Measurements from ENCODE around the gene ARPP21.

Gene ARPP21

DNA sequence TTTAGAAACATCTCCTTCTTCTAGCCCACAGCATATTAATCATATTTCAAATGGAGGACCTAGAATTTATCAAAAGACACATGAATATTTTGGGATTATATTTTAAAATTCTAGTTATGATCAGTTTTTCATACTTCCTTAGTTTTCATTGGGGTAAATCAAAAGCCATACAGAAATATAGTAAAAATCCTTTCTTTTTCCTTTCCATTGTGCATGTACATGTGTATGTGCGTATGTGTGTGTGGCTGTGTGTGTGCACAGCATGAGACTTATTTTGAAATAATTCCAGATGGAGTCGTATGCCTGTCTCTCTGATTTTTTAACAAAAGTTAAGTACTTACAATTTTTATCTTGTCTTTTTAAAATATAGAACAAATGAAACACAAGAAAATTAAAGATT is 94.5 kb downstream of the ARPP21 start:
- Histone ChIP-seq H3K79me2 (ENCODE audit: insufficient read depth, low read depth) (no peaks in the 10 kb centered on the region), H2AFZ (ENCODE audit: low read depth) (no peak overlapping the region), H3K4me3 (IDR thresholded peaks at IDR 0.05; ENCODE audit: insufficient read depth, low read depth, low read length) (no peak overlapping the region), H4K20me1 (ENCODE audit: insufficient read depth) (no peaks in the 10 kb centered on the region), H3K27me3 (ENCODE audit: insufficient read depth, low read depth) (no peaks in the 10 kb centered on the region), H3K36me3 (ENCODE audit: insufficient read depth) (no peaks in the 10 kb centered on the region), H3K27ac (no peak overlapping the region), H3K4me1 (ENCODE audit: low read depth, poor library complexity, severe bottlenecking) (no peaks in the 10 kb centered on the region), H3K9ac (no peak overlapping the region), H3K4me2 (no peak overlapping the region)
- TF ChIP-seq, protein P1, sequence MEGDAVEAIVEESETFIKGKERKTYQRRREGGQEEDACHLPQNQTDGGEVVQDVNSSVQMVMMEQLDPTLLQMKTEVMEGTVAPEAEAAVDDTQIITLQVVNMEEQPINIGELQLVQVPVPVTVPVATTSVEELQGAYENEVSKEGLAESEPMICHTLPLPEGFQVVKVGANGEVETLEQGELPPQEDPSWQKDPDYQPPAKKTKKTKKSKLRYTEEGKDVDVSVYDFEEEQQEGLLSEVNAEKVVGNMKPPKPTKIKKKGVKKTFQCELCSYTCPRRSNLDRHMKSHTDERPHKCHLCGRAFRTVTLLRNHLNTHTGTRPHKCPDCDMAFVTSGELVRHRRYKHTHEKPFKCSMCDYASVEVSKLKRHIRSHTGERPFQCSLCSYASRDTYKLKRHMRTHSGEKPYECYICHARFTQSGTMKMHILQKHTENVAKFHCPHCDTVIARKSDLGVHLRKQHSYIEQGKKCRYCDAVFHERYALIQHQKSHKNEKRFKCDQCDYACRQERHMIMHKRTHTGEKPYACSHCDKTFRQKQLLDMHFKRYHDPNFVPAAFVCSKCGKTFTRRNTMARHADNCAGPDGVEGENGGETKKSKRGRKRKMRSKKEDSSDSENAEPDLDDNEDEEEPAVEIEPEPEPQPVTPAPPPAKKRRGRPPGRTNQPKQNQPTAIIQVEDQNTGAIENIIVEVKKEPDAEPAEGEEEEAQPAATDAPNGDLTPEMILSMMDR (conservative IDR thresholded peaks at IDR 0.05; ENCODE audit: low read depth, low read length): no peak

DNA sequence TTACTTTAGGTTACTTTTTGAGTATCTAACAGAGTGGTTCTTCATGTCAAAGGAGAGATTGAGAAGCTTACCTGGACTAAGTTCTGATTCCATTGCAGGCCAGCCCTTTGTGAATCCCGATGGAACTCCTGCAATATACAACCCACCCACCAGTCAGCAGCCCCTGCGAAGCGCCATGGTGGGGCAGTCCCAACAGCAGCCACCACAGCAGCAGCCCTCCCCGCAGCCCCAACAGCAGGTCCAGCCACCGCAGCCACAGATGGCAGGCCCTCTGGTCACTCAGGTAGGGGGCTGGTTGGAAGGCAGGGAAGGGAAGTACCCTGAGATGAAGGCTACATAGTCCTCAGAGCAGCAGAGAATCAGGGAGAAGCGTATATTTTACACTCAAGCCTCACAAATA is 97.8 kb downstream of the ARPP21 start:
- no peak overlapping the region for H3K9ac ChIP-seq
- no peaks in the 10 kb centered on the region for H3K4me1 ChIP-seq (ENCODE audit: low read depth, poor library complexity, severe bottlenecking)
- H3K36me3 ChIP-seq (ENCODE audit: insufficient read depth): no peaks in the 10 kb centered on the region
- no peak overlapping the region for H3K27ac ChIP-seq
- H2AFZ ChIP-seq (ENCODE audit: low read depth): no peak overlapping the region
- H3K79me2 ChIP-seq (ENCODE audit: insufficient read depth, low read depth): no peaks in the 10 kb centered on the region
- H4K20me1 ChIP-seq (ENCODE audit: insufficient read depth): no peaks in the 10 kb centered on the region
- H3K4me3 ChIP-seq (IDR thresholded peaks at IDR 0.05; ENCODE audit: insufficient read depth, low read depth, low read length): no peak overlapping the region
- H3K4me2 ChIP-seq: no peak overlapping the region
- TF ChIP-seq, protein P1 (conservative IDR thresholded peaks at IDR 0.05; ENCODE audit: low read depth, low read length): no peak
- H3K27me3 ChIP-seq (ENCODE audit: insufficient read depth, low read depth): no peaks in the 10 kb centered on the region

DNA sequence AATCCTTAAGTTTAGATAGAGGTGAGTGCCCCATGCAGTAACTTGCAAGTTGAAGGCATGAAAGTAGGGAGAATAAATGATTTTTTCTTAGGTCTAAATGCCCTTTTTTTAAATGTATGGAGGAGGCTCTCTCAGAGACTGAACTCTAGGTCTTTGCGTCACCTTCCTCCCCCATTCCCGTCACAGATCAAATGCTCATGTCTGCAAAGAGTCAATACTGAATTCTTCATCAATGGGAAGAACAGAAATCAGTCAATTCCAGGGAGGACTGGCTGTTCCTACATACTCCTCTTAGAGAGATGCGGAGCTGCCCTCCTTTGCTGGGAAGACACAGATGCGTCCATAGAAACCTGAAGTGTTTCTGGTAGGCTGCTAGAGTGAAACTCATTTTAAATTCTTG is 98.2 kb downstream of the ARPP21 start:
- no peak overlapping the region for H3K4me3 ChIP-seq (IDR thresholded peaks at IDR 0.05; ENCODE audit: insufficient read depth, low read depth, low read length)
- no peak overlapping the region for H3K4me2 ChIP-seq
- no peaks in the 10 kb centered on the region for H3K79me2 ChIP-seq (ENCODE audit: insufficient read depth, low read depth)
- no peaks in the 10 kb centered on the region for H3K27me3 ChIP-seq (ENCODE audit: insufficient read depth, low read depth)
- TF ChIP-seq, protein P1 (conservative IDR thresholded peaks at IDR 0.05; ENCODE audit: low read depth, low read length): no peak
- no peak overlapping the region for H3K9ac ChIP-seq
- no peak overlapping the region for H3K27ac ChIP-seq
- H3K4me1 ChIP-seq (ENCODE audit: low read depth, poor library complexity, severe bottlenecking): no peaks in the 10 kb centered on the region
- H4K20me1 ChIP-seq (ENCODE audit: insufficient read depth): no peaks in the 10 kb centered on the region
- no peak overlapping the region for H2AFZ ChIP-seq (ENCODE audit: low read depth)
- H3K36me3 ChIP-seq (ENCODE audit: insufficient read depth): no peaks in the 10 kb centered on the region

DNA sequence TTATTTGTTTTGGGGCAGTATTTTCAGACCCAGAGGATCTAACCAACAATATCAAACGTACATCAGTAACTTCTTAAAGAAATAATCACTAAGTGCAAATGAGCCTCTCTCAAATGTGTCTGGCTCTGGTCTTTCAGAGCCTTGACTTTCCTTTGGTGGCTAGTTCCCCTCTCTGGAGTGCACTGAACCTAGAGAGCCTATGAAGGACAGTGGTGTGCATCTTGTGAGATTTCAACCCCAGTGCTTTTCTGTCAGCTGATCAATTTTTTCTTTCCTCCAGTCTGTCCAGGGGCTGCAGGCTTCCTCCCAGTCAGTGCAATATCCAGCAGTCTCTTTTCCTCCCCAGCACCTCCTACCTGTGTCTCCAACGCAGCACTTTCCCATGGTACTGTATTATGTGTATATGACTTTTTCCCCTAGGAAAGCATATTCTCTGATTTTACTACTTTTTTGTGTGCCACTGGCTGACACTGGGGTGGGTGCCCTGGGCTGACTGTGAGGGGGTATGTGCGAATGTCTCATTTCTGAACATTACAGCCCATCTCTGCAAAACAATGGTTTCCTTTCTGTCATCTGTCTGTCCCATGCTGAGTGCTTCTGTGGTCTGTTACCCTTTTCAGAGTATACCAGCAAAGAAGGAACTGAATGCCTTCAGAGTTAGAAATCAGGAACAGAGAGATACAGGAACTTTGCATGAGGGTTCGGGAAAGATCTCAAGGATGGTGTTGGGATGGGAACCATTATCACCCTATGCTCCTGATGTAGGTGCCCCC is 98.8 kb downstream of the ARPP21 start:
- Histone ChIP-seq H3K4me2 (no peak overlapping the region), H3K36me3 (ENCODE audit: insufficient read depth) (no peaks in the 10 kb centered on the region), H4K20me1 (ENCODE audit: insufficient read depth) (no peaks in the 10 kb centered on the region), H3K79me2 (ENCODE audit: insufficient read depth, low read depth) (no peaks in the 10 kb centered on the region), H3K4me1 (ENCODE audit: low read depth, poor library complexity, severe bottlenecking) (no peaks in the 10 kb centered on the region), H3K4me3 (IDR thresholded peaks at IDR 0.05; ENCODE audit: insufficient read depth, low read depth, low read length) (no peak overlapping the region), H2AFZ (ENCODE audit: low read depth) (no peak overlapping the region), H3K27me3 (ENCODE audit: insufficient read depth, low read depth) (no peaks in the 10 kb centered on the region), H3K27ac (no peak overlapping the region), H3K9ac (no peak overlapping the region)
- TF ChIP-seq, protein P1 (conservative IDR thresholded peaks at IDR 0.05; ENCODE audit: low read depth, low read length): no peak

Measured in KMS-11 (cell line).